Mucosa of stomach (tissue), 1 donor: ENCODE data around the gene VAMP8.

Experiments used
- H3K27me3 ChIP-seq: one replicate; pipeline ENCODE4 v1.7.0; 2013; ENCODE audit warnings: mild to moderate bottlenecking, low read length; ENCODE audit not compliant: control insufficient read depth, insufficient read depth
- H3K36me3 ChIP-seq: one replicate; pipeline ENCODE4 v1.7.0; 2013; ENCODE audit warnings: low read length; ENCODE audit not compliant: control insufficient read depth, insufficient read depth
- H3K4me1 ChIP-seq: one replicate; pipeline ENCODE4 v1.7.0; 2013; ENCODE audit warnings: mild to moderate bottlenecking, low read length; ENCODE audit not compliant: control insufficient read depth, insufficient read depth
- H3K4me3 ChIP-seq: one replicate; pipeline ENCODE4 v1.7.0; 2013; ENCODE audit warnings: low read length
- H3K9ac ChIP-seq: one replicate; pipeline ENCODE4 v1.7.0; 2013; ENCODE audit warnings: mild to moderate bottlenecking, low read length, moderate library complexity
- H3K9me3 ChIP-seq: one replicate; pipeline ENCODE4 v1.7.0; 2013; ENCODE audit warnings: mild to moderate bottlenecking, low read length, moderate library complexity; ENCODE audit not compliant: control insufficient read depth
- donor health status: Pancreatic carcinoma.

Gene VAMP8

DNA sequence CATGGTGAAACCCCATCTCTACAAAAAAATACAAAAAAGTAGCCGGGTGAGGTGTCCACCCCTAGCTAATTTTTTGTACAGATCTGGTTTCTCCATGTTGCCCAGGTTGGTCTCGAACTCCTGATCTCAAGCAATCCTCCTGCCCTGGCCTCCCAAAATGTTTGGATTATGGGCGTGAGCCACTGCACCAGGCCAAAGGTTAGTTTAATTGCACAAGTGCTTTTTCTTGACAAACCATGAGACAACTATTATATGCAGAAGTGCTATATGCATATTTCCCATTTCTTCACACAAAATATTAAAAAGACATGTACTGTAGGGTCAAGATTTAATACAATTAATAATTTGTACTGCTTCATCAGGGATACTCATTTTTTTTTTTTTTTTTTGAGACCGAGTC lies 11.1 kb upstream of the VAMP8 start:
- H3K4me3 ChIP-seq: no peak overlapping the region
- no peaks in the 10 kb centered on the region for H3K36me3 ChIP-seq
- H3K4me1 ChIP-seq: no peaks in the 10 kb centered on the region
- no peaks in the 10 kb centered on the region for H3K9me3 ChIP-seq
- no peaks in the 10 kb centered on the region for H3K27me3 ChIP-seq
- H3K9ac ChIP-seq: no peak overlapping the region

DNA sequence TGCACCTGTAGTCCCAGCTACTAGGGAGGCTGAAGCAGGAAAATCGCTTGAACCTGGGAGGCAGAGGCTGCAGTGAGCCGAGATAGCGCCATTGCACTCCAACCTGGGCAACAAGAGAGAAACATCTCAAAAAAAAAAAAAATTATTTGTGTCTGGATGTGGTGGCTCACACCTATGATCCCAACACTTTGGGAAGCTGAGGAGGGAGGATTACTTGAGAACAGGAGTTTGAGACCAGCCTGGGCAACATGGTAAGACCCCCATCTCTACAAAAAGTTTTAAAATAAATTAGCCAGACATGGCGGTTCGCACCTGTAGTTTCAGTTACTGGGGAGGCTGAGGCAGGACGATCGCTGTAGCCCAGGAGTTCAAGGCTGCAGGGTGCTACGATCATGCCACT lies 1.6 kb upstream of the VAMP8 start:
- no peaks in the 10 kb centered on the region for H3K27me3 ChIP-seq
- H3K9ac ChIP-seq: no peak overlapping the region
- peaks cover 33% of the 10 kb centered on the region for H3K4me1 ChIP-seq
- H3K9me3 ChIP-seq: no peaks in the 10 kb centered on the region
- no peak overlapping the region for H3K4me3 ChIP-seq
- no peaks in the 10 kb centered on the region for H3K36me3 ChIP-seq

DNA sequence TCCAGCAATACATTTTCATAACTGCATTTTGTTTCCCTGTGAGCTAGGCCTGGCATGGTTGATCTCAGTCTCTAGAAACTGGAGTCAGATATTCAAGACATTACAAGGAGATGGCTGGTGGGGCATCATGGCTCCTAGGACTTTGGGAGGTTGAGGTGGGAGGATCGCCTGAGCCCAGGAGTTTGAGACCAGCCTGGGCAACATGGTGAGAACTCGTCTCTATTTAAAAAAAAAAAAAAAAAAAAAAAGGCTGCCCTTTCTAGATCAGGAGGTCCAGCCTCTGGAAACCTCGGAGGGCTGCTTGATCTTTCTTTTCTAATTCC lies 362 bp upstream of the VAMP8 start:
- Histone ChIP-seq H3K4me3 (peak overlapping the region; percentile 85), H3K9me3 (no peaks in the 10 kb centered on the region), H3K36me3 (no peaks in the 10 kb centered on the region), H3K27me3 (no peaks in the 10 kb centered on the region), H3K4me1 (peaks cover 33% of the 10 kb centered on the region), H3K9ac (peak overlapping the region; percentile 99)

DNA sequence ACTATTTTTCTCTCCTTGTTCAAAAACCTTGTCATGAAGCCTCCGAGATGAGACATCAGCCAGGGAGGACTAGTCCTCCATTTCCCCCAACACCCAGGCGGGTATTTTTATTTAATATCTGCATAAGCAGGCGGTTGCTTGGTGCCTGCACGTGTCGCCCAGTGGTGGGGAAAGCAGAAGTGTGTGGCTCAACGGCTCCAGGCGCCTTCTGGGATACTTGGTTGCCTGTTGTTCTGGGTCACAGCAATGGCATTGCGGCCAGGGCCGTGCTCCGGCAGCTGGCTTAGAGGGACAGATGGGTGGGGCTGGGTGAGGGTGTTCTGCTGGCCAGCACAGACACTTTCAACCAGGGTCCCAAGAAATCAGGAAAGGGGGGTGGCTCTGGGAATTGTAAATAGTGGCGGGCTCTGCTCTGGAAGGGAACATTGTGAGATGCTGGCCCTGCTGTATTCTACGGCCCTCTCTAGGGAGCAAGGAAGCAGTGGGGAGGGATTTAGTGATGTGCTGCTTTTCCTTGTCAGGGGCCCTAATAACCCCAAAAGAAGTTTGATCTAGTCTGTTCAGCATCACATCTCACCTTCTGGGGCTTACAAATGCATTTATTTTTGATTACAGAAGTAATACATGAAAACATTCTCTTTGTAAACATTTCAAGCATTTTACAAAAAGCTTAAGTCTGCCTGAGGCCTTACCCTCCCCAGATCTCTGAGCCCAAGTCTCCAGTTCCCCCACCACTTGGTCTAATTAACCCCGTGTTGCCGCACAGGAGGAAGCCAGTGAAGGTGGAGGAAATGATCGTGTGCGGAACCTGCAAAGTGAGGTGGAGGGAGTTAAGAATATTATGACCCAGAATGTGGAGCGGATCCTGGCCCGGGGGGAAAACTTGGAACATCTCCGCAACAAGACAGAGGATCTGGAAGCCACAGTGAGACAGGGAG lies 1.1 kb downstream of the VAMP8 start:
- peaks cover 33% of the 10 kb centered on the region for H3K4me1 ChIP-seq

DNA sequence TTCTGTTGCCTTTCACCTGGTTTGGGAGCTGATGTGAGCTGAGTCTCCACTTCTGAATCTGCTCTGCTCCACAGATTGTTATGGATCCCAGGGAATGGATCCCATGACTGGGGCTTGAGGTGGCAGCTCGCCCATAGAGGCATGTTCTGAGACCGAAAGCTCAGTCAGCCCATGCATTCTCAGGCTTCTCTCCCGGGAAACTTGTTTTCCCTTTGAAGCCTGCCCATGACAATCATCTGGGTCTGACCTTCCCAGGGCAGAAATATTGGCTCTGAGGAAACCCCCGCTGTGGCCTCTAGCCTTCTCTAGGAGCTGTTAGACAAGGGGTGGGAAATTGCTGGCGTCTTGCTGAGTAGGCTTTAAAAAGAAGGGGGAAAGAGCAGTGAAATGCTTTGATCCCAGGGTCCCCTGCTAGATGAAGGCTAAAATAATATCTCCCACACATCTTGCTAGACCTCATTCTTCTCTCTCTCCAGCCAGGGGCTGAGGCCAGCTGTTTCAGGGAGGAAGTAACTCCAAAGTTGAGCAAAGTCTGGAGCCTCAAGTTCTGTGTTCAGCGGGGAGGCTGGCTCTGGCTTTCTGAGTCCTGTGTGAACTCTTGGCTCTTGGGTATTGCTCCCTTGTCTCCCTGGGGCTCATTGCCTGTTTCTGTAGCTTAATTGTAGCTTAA lies 2.0 kb downstream of the VAMP8 start:
- H3K36me3 ChIP-seq: no peaks in the 10 kb centered on the region
- H3K9ac ChIP-seq: peak overlapping the region; percentile 99
- H3K27me3 ChIP-seq: no peaks in the 10 kb centered on the region
- H3K4me1 ChIP-seq: peaks cover 40% of the 10 kb centered on the region
- H3K4me3 ChIP-seq: peak overlapping the region; percentile 85
- H3K9me3 ChIP-seq: no peaks in the 10 kb centered on the region

More for the DNA sequence above, 1.1 kb downstream of the VAMP8 start:
- no peaks in the 10 kb centered on the region for H3K36me3 ChIP-seq
- peak overlapping the region; percentile 99 for H3K9ac ChIP-seq
- no peaks in the 10 kb centered on the region for H3K27me3 ChIP-seq
- H3K4me3 ChIP-seq: peak overlapping the region; percentile 85
- H3K9me3 ChIP-seq: no peaks in the 10 kb centered on the region

DNA sequence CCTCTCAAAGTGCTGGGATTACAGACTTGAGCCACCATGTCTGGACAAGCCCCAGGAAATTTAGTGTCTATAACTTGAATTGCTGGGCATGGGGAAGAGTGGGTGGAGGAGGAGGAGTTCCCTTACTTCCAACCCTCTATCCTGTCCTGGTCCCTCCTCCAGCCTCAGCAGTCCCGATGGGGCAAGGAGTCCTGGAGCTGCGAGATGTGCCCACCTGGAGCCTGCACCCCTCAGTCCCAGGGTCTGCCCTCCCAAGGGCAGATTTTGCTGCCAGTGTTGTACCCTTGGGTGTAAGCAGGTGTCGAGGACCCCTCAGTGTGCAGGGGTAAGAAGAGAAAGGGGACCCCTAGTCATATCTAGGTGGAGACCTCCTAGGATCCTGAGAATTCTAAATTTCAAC lies 2.8 kb downstream of the VAMP8 start:
- no peaks in the 10 kb centered on the region for H3K27me3 ChIP-seq
- no peaks in the 10 kb centered on the region for H3K9me3 ChIP-seq
- H3K4me1 ChIP-seq: peaks cover 48% of the 10 kb centered on the region
- H3K4me3 ChIP-seq: no peak overlapping the region
- no peak overlapping the region for H3K9ac ChIP-seq
- no peaks in the 10 kb centered on the region for H3K36me3 ChIP-seq

- H3K27me3 ChIP-seq: no peaks in the 10 kb centered on the region
- H3K4me1 ChIP-seq: peaks cover 54% of the 10 kb centered on the region
- no peak overlapping the region for H3K4me3 ChIP-seq
- no peaks in the 10 kb centered on the region for H3K9me3 ChIP-seq
- H3K36me3 ChIP-seq: no peaks in the 10 kb centered on the region
- H3K9ac ChIP-seq: no peak overlapping the region
Observed at GRCh38 chr2:85582492-85582891, 5.1 kb downstream of the VAMP8 start.

GRCh38 chr2:85583667-85584353 lies 6.4 kb downstream of the VAMP8 start:
- H3K4me3 ChIP-seq: no peak overlapping the region
- no peaks in the 10 kb centered on the region for H3K27me3 ChIP-seq
- H3K36me3 ChIP-seq: no peaks in the 10 kb centered on the region
- peaks cover 50% of the 10 kb centered on the region for H3K4me1 ChIP-seq
- no peaks in the 10 kb centered on the region for H3K9me3 ChIP-seq
- H3K9ac ChIP-seq: peak overlapping the region; percentile 32

GRCh38 chr2:85584354-85584856 lies 7.0 kb downstream of the VAMP8 start, which contains the start of gene VAMP5:
TSS of gene VAMP5 (plus strand) at chr2:85584431. CDS start at chr2:85584491, 60 bp downstream.
- Histone ChIP-seq H3K4me1 (peaks cover 44% of the 10 kb centered on the region), H3K9me3 (no peaks in the 10 kb centered on the region)

GRCh38 chr2:85584857-85585780 lies 7.7 kb downstream of the VAMP8 start:
- Histone ChIP-seq H3K36me3 (no peaks in the 10 kb centered on the region), H3K27me3 (no peaks in the 10 kb centered on the region), H3K9me3 (no peaks in the 10 kb centered on the region), H3K4me1 (peaks cover 43% of the 10 kb centered on the region), H3K4me3 (peak overlapping the region; percentile 32), H3K9ac (peak overlapping the region; percentile 32)

More at GRCh38 chr2:85584354-85584856, 7.0 kb downstream of the VAMP8 start, which contains the start of gene VAMP5:
- H3K9ac ChIP-seq: peak within 1 kb of the TSS; percentile 32
- H3K27me3 ChIP-seq: no peaks in the 10 kb centered on the region
- H3K4me3 ChIP-seq: peak within 1 kb of the TSS; percentile 32
- H3K36me3 ChIP-seq: no peaks in the 10 kb centered on the region

GRCh38 chr2:85585781-85586105 lies 8.4 kb downstream of the VAMP8 start:
- H3K36me3 ChIP-seq: no peaks in the 10 kb centered on the region
- H3K4me3 ChIP-seq: no peak overlapping the region
- no peaks in the 10 kb centered on the region for H3K9me3 ChIP-seq
- peaks cover 46% of the 10 kb centered on the region for H3K4me1 ChIP-seq
- no peak overlapping the region for H3K9ac ChIP-seq
- no peaks in the 10 kb centered on the region for H3K27me3 ChIP-seq
